Neural progenitor cell (in vitro differentiated cells): ENCODE measurements around the gene COL13A1.

ENCODE experiments used
- CTCF ChIP-seq: fragments of 200-600 bp; sonication (generic); IDR thresholded peaks from 2 replicates; pipeline ENCODE4 v1.5.1; 2017; ENCODE audit warnings: antibody characterized with exemption, mild to moderate bottlenecking
- EZH2 ChIP-seq: fragments of 200-600 bp; sonication (generic); IDR thresholded peaks from 2 replicates; pipeline ENCODE4 v1.6.1; 2017; ENCODE audit warnings: antibody characterized with exemption, mild to moderate bottlenecking, moderate library complexity

- TF ChIP-seq CTCF, result no peak
- no peak for TF ChIP-seq EZH2
These were observed 51.4 kb downstream of the COL13A1 start for GRCh38 chr10:69853064-69853463.
